ENCODE results near the gene EFNA5.

Gene EFNA5

DNA sequence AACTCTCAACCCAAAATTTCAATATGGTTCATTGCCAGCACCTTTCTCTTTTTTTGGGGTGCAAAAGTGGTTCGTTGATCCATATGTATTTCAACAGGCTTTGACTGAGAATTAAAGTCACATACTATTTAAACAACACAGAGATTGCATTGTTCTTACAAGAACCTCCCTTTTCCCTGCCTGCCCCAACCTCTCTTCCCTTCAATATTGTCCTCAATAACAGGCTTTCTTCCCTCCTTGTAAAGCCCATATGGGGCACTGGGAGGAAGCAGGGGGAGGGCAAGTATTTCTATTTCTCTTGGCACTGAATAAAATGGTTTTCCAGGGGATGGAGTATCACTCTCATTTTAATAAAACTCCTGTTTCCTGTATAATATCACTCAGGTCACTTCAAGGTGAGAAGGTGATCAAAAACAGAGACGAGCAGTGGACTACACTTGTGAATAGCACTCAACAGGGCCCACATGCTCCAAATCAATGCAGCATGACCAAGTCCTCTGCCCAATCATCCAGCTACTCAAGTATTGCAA, 65.1 kb downstream of the EFNA5 start:
- H3K27ac Mint-ChIP-seq = no peak overlapping the region
- no peak overlapping the region for H3K4me3 Mint-ChIP-seq
- peaks cover 7% of the 10 kb centered on the region for H3K27me3 Mint-ChIP-seq
- H3K9me3 Mint-ChIP-seq (ENCODE audit: low read depth) = no peaks in the 10 kb centered on the region
- no peaks in the 10 kb centered on the region for H3K36me3 Mint-ChIP-seq
- no peaks in the 10 kb centered on the region for H3K4me1 Mint-ChIP-seq (ENCODE audit: low read depth)

DNA sequence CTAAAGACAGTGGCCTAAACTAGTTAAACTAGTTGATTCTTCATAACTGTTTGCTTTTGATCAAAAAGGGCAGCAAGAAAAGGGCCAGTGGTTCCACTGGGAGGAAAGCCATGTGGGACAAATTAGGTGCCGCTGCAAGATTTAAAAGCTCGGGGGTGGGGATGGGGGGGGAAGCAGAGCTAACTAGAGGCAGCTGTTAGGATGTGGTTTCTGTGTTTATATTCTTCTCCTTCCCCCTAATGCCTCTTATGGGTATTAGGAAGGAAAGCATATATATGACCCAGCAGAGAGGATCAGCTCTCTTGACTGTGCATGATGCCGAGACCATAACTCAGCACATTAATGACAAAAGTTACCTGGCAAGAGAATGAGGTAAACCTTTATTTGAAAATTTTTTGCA, 65.7 kb downstream of the EFNA5 start:
- H3K36me3 Mint-ChIP-seq = no peaks in the 10 kb centered on the region

GRCh38 chr5:107604146-107604910, 66.4 kb downstream of the EFNA5 start:
- Mint-ChIP-seq H3K9me3 (ENCODE audit: low read depth) (no peaks in the 10 kb centered on the region), H3K4me3 (no peak overlapping the region), H3K4me1 (ENCODE audit: low read depth) (no peaks in the 10 kb centered on the region), H3K36me3 (no peaks in the 10 kb centered on the region), H3K27me3 (peaks cover 8% of the 10 kb centered on the region), H3K27ac (no peak overlapping the region)

More for the DNA sequence above, 65.7 kb downstream of the EFNA5 start:
- H3K27ac Mint-ChIP-seq = no peak overlapping the region
- no peaks in the 10 kb centered on the region for H3K9me3 Mint-ChIP-seq (ENCODE audit: low read depth)
- H3K4me1 Mint-ChIP-seq (ENCODE audit: low read depth) = no peaks in the 10 kb centered on the region
- peaks cover 7% of the 10 kb centered on the region for H3K27me3 Mint-ChIP-seq
- no peak overlapping the region for H3K4me3 Mint-ChIP-seq

DNA sequence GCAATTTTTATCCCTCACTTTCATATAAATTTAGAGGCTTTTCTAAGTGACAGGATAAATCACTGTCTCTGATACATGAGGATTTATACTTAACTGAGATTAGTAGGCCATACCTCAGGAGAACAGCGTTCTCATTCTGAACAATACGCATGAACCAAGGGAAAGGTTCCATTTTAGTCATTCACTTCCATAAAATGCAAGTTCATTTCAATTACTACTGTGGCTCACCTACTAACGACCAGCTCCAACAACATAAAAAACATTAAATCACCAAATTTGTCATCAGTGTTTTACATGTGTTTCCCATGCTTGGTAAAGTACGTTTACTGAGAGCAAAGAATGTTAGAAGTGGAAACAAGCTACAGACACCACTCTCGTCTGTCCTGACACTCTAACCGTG, 67.4 kb downstream of the EFNA5 start:
- H3K27ac Mint-ChIP-seq = no peak overlapping the region
- no peaks in the 10 kb centered on the region for H3K36me3 Mint-ChIP-seq
- H3K4me3 Mint-ChIP-seq = no peak overlapping the region
- no peaks in the 10 kb centered on the region for H3K4me1 Mint-ChIP-seq (ENCODE audit: low read depth)
- H3K27me3 Mint-ChIP-seq = peaks cover 8% of the 10 kb centered on the region
- no peaks in the 10 kb centered on the region for H3K9me3 Mint-ChIP-seq (ENCODE audit: low read depth)

GRCh38 chr5:107602896-107603295, 67.8 kb downstream of the EFNA5 start:
- H3K4me3 Mint-ChIP-seq = no peak overlapping the region
- H3K27ac Mint-ChIP-seq = no peak overlapping the region
- H3K27me3 Mint-ChIP-seq = peaks cover 8% of the 10 kb centered on the region
- no peaks in the 10 kb centered on the region for H3K36me3 Mint-ChIP-seq
- H3K4me1 Mint-ChIP-seq (ENCODE audit: low read depth) = no peaks in the 10 kb centered on the region
- H3K9me3 Mint-ChIP-seq (ENCODE audit: low read depth) = no peaks in the 10 kb centered on the region

GRCh38 chr5:107601076-107601475, 69.7 kb downstream of the EFNA5 start:
- Mint-ChIP-seq H3K36me3 (no peaks in the 10 kb centered on the region), H3K9me3 (ENCODE audit: low read depth) (no peaks in the 10 kb centered on the region), H3K4me1 (ENCODE audit: low read depth) (no peaks in the 10 kb centered on the region), H3K27me3 (peaks cover 6% of the 10 kb centered on the region), H3K27ac (no peak overlapping the region), H3K4me3 (no peak overlapping the region)

DNA sequence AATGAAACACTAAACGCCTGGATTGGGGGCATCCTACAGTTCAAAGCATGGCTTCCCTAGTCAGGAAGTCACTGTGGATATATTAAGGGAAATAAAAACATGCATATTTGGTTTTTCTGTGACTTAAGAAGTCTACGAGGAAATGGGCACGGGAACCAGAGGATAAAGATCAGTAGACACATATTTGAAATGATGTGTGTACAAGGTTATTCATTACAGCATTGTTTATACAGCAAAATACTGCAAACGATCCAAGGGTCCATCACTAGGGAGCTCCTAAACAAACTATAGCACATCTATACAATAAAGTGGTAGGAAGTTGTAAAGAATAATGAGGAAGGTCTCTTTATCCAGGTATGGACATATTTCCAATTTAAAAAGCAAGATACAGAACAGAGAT, 71.8 kb downstream of the EFNA5 start:
- Mint-ChIP-seq H3K9me3 (ENCODE audit: low read depth) (no peaks in the 10 kb centered on the region), H3K36me3 (no peaks in the 10 kb centered on the region), H3K27ac (no peak overlapping the region), H3K27me3 (peaks cover 5% of the 10 kb centered on the region), H3K4me3 (no peak overlapping the region), H3K4me1 (ENCODE audit: low read depth) (no peaks in the 10 kb centered on the region)

DNA sequence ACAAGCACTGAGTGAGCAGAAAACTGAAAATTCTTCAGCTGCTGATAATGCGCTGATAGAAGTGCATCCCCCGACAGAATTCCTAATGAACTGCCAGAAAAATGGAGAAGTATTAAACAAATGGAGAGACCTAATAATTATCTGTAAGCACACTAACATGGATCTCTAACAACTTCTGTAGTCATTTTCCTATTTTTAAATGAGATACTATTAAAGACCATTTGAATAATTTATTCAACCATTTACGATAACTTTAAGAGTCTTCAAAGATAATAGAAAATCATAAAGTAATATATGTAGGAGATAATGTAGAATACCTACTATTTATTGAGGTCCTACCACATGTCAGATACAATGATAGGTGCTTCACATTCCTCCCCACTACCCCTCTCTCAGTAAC, 72.9 kb downstream of the EFNA5 start:
- Mint-ChIP-seq H3K4me3 (no peak overlapping the region), H3K4me1 (ENCODE audit: low read depth) (no peaks in the 10 kb centered on the region), H3K27me3 (peaks cover 5% of the 10 kb centered on the region), H3K9me3 (ENCODE audit: low read depth) (no peaks in the 10 kb centered on the region), H3K36me3 (no peaks in the 10 kb centered on the region), H3K27ac (no peak overlapping the region)

GRCh38 chr5:107597247-107597646, 73.5 kb downstream of the EFNA5 start:
- no peak overlapping the region for H3K4me3 Mint-ChIP-seq
- peaks cover 5% of the 10 kb centered on the region for H3K27me3 Mint-ChIP-seq
- no peaks in the 10 kb centered on the region for H3K9me3 Mint-ChIP-seq (ENCODE audit: low read depth)
- no peak overlapping the region for H3K27ac Mint-ChIP-seq
- H3K36me3 Mint-ChIP-seq = no peaks in the 10 kb centered on the region
- H3K4me1 Mint-ChIP-seq (ENCODE audit: low read depth) = no peaks in the 10 kb centered on the region

- H3K27ac Mint-ChIP-seq = no peak overlapping the region
- peaks cover 4% of the 10 kb centered on the region for H3K27me3 Mint-ChIP-seq
- H3K4me3 Mint-ChIP-seq = no peak overlapping the region
- H3K9me3 Mint-ChIP-seq (ENCODE audit: low read depth) = no peaks in the 10 kb centered on the region
- no peaks in the 10 kb centered on the region for H3K4me1 Mint-ChIP-seq (ENCODE audit: low read depth)
- H3K36me3 Mint-ChIP-seq = no peaks in the 10 kb centered on the region
These were observed 76.3 kb downstream of the EFNA5 start for GRCh38 chr5:107594253-107595045.

DNA sequence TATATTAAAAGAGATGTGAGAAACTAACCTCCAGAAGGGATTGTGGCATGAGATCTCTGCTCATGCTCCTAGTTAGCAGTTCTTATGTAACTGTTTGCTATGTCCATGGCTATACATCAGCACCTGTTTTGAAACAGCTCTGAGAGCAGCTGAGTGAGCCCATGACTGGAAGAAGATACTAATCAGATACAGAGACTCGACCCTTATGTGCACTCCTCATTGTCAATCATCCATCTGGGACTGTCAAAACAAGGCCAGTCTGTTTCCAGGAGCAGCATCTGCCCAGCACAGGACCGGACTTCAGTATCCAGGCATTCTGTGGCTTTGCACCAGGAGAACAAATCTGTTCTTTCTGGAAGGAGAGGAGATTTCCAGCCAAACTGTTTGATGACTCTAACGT, 77.7 kb downstream of the EFNA5 start:
- Mint-ChIP-seq H3K4me1 (ENCODE audit: low read depth) (no peaks in the 10 kb centered on the region), H3K4me3 (no peak overlapping the region), H3K27ac (no peak overlapping the region), H3K36me3 (no peaks in the 10 kb centered on the region), H3K9me3 (ENCODE audit: low read depth) (no peaks in the 10 kb centered on the region), H3K27me3 (peaks cover 4% of the 10 kb centered on the region)

DNA sequence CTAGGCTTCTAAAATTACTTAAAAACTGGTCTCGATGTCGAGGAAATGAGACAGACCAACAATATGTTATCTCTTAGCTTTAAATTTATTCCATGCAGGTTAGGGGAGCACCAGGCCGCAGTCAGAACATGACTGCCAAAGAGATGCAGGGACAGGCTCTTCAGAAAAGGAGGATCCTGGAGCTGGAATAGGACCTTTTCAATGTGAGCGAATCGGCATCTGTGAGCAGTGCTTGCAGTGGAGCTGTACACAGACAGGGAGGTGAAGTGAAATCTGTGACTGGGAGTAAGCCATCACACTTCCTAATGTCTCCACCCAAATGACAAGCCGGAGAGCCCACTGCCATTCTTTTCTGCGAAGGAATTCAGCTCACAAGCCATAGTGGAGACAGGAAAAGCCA, 78.2 kb downstream of the EFNA5 start:
- no peaks in the 10 kb centered on the region for H3K9me3 Mint-ChIP-seq (ENCODE audit: low read depth)
- H3K27ac Mint-ChIP-seq = no peak overlapping the region
- no peak overlapping the region for H3K4me3 Mint-ChIP-seq
- H3K27me3 Mint-ChIP-seq = peaks cover 4% of the 10 kb centered on the region
- H3K36me3 Mint-ChIP-seq = no peaks in the 10 kb centered on the region
- no peaks in the 10 kb centered on the region for H3K4me1 Mint-ChIP-seq (ENCODE audit: low read depth)

DNA sequence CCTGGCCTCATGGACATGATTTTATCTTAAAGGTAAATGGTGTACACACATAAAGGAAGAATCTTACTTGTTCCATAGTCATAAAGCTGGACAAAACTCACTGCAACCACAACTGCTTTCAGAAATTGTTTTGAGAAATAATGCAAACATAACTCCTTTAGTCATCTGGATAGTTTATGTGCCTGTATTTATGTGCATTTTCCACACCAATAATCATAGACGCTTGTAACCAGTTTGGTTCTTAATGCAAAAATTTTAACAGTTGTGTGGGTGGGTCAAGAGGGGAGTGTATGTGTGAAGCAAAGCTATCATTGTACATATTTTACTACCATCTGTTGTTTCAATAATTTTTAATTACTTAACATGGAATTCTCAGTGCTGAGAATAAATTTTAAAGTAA, 80.1 kb downstream of the EFNA5 start:
- no peak overlapping the region for H3K4me3 Mint-ChIP-seq
- H3K36me3 Mint-ChIP-seq = no peaks in the 10 kb centered on the region
- no peaks in the 10 kb centered on the region for H3K9me3 Mint-ChIP-seq (ENCODE audit: low read depth)
- no peaks in the 10 kb centered on the region for H3K27me3 Mint-ChIP-seq
- no peak overlapping the region for H3K27ac Mint-ChIP-seq
- no peaks in the 10 kb centered on the region for H3K4me1 Mint-ChIP-seq (ENCODE audit: low read depth)

GRCh38 chr5:107589520-107590193, 81.1 kb downstream of the EFNA5 start:
- Mint-ChIP-seq H3K4me3 (no peak overlapping the region), H3K36me3 (no peaks in the 10 kb centered on the region), H3K27me3 (peaks cover 2% of the 10 kb centered on the region), H3K4me1 (ENCODE audit: low read depth) (no peaks in the 10 kb centered on the region), H3K27ac (no peak overlapping the region), H3K9me3 (ENCODE audit: low read depth) (no peaks in the 10 kb centered on the region)

DNA sequence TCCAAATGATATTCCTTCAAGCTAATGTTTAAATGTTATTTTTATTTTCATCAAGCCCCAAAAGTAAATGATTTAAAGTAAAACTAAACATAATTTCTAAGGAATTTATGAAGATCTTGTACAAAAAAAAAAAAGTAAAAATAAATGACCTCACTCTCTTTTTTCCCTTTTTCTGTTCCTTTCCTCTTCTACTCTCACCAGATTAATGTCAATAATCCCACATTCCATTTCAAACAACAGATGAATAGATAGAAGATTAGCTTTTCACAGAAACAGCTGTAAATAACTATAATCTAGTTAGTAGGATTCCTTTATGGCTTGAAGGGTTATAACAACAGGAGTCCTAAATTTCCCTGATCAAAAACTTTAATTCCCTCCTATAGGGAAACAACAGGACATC, 88.1 kb downstream of the EFNA5 start:
- Mint-ChIP-seq H3K4me3 (no peak overlapping the region), H3K36me3 (no peaks in the 10 kb centered on the region), H3K4me1 (ENCODE audit: low read depth) (no peaks in the 10 kb centered on the region), H3K9me3 (ENCODE audit: low read depth) (no peaks in the 10 kb centered on the region), H3K27me3 (peaks cover 2% of the 10 kb centered on the region), H3K27ac (no peak overlapping the region)

All from activated naive CD8-positive, alpha-beta T cell (primary cell).